ENCODE results near the gene ZSCAN32.

The ZSCAN32 gene

DNA sequence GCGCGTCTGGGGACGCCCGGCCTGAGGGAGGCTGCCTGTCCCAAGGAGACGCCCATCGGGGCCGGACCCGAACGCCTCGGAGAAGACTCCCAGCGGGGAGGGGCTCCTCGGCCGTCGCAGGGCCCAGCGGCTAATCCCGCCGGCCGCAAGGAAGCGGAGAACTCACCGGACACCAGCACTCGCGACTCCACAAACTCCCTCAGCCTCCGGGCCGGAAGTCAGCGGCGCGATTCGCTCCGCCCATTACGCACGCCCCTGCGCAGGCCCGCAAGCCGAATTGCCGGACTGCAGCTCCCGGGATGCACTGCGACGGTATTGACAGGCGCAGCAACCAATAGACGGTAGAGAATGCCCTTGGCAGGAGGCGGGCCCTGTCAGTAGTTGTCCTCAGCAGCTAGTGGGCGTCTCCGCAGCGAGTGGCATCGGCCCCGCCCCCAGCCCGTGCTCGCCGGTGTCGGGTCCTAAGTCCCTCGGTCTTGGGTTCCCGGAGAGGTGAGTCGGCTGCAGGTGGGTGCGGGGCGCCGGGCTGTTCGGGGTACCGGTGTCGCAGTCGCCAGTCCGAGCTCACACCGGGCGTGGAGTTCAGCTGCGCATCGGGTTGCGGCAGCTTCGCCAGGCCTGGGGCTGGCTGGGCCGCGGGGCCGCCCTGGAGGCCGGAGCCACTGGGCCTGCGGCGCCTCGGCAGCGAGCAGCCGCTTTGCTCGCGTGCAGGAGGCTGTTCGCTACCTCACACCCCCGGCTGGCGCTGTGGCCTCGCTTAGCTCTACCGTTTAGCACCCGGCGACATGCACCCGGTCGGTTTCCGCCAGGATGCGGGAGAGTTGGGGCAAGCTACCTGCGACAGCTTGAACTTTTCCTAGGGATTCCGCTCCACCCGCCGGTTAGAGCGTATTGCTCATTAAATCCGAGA lies at the start of gene ZSCAN32, which contains the start of gene ZNF174:
ZSCAN32 (minus strand) TSS at position 226 of the 910 bp plus-strand sequence. CDS start 3,447 bp downstream, outside the sequence.
ZNF174 (plus strand) TSS at position 437 of the 910 bp plus-strand sequence. CDS start 790 bp downstream, outside the sequence.
- Histone ChIP-seq H3K36me3 (ENCODE audit: control insufficient read depth in 2 of 2, insufficient read depth in 2 of 2, low read length in 2 of 2) (peaks cover 41 to 43% of the 10 kb centered on the region in 2 donors), H3K4me1 (ENCODE audit: control insufficient read depth, insufficient read depth, low read length) (peaks cover 19% of the 10 kb centered on the region), H3K4me3 (ENCODE audit: low read length in 2 of 2) (peak within 1 kb of the TSS; percentile 74 to 92), H3K9me3 (ENCODE audit: control insufficient read depth in 2 of 2, low read length in 2 of 2) (peaks cover 5 to 46% of the 10 kb centered on the region in 2 donors), H3K27me3 (ENCODE audit: control insufficient read depth in 1 of 2, insufficient read depth in 2 of 2, low read length in 2 of 2) (no peaks in the 10 kb centered on the region), H3K9ac (ENCODE audit: low read length in 2 of 2) (peak within 1 kb of the TSS; percentile 90 to 96), H3K27ac (ENCODE audit: low read length) (peak within 1 kb of the TSS; percentile 73)

DNA sequence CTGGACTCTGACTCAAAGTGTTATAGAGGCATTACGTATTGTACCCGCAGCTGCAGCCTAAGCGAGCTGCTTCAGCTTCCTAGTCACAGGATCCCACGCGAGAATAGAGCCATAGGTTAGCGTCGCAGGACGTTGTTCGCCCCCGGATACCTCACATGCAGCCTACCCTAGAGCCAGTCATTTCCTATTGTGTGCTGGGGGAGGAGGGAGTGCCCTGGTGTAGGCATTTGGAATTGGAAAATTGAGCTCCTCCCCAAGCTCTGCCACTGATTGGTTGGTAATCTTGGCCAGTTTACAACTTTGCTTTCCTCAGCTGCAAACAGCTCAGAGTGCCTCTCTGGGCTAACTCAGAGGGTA lies 43.2 kb upstream of the ZSCAN32 start:
- H3K4me3 ChIP-seq (ENCODE audit: low read length in 2 of 2), result peak overlapping the region; percentile 72 to 83
- H3K36me3 ChIP-seq (ENCODE audit: control insufficient read depth in 2 of 2, insufficient read depth in 2 of 2, low read length in 2 of 2), result peaks cover 3% of the 10 kb centered on the region in 2 donors
- H3K9ac ChIP-seq (ENCODE audit: low read length in 2 of 2), result peak overlapping the region; percentile 72 to 86
- H3K27ac ChIP-seq (ENCODE audit: low read length), result peak overlapping the region; percentile 55
- H3K27me3 ChIP-seq (ENCODE audit: control insufficient read depth in 1 of 2, insufficient read depth in 2 of 2, low read length in 2 of 2), result no peaks in the 10 kb centered on the region
- peaks cover 0 to 3% of the 10 kb centered on the region in 2 donors for H3K9me3 ChIP-seq (ENCODE audit: control insufficient read depth in 2 of 2, low read length in 2 of 2)
- peaks cover 8% of the 10 kb centered on the region for H3K4me1 ChIP-seq (ENCODE audit: control insufficient read depth, insufficient read depth, low read length)

DNA sequence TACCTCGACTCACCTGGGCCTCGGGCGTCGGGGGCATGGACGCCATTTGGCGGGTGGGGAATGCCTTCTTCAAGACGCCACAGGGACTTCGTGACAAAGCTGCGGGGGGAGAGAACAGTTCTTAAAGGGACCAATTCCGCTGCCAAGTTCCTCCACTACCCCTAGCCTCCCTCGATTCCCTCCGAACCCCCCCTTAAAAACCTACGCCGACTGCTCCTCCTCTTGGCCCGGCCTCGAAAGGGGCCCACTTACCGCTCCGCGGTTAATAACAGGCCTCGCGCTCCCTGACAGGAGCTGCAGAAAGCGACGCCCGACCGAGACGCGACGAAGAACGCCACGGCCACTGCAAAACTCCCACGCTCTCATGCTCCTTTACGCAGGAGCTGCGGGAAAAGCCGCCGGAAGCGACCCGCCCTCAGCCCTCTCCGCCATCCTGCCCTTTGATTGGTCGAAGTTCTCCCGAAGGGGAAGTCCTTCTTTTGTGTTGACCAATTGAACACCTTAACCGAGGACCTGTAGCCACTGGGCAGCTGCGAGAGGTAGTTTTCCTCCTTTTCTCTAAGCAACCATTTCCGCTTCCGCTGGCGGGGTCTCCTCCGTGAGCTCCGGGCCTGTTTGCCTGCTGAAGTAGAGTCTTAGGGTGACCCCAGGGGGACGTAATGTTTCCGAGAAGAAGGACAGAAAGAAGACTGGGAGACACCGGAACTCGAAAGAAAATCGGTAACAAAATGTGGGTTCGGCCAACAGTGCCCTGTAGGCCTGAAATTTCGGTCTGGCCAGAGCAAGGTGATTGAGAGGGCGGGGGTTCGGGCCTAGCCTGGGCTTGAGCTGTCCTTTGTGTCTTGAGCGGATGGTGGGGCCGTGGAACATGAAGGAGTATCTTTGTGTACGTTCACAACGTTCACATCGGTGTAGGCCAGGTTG lies 42.6 kb upstream of the ZSCAN32 start, which contains the start of the genes NAA60 and ZNF597:
NAA60 (plus strand) TSS at position 573 of the 924 bp plus-strand sequence. CDS start 32,548 bp downstream, outside the sequence.
ZNF597 (minus strand) TSS at position 397 of the 924 bp plus-strand sequence; CDS start at position 46, 351 bp downstream.
- Histone ChIP-seq H3K27ac (ENCODE audit: low read length) (peak within 1 kb of the TSS; percentile 55), H3K9me3 (ENCODE audit: control insufficient read depth in 2 of 2, low read length in 2 of 2) (peaks cover 0 to 3% of the 10 kb centered on the region in 2 donors), H3K36me3 (ENCODE audit: control insufficient read depth in 2 of 2, insufficient read depth in 2 of 2, low read length in 2 of 2) (peaks cover 3 to 7% of the 10 kb centered on the region in 2 donors), H3K9ac (ENCODE audit: low read length in 2 of 2) (peak within 1 kb of the TSS; percentile 72 to 86), H3K27me3 (ENCODE audit: control insufficient read depth in 1 of 2, insufficient read depth in 2 of 2, low read length in 2 of 2) (no peaks in the 10 kb centered on the region), H3K4me3 (ENCODE audit: low read length in 2 of 2) (peak within 1 kb of the TSS; percentile 72 to 83), H3K4me1 (ENCODE audit: control insufficient read depth, insufficient read depth, low read length) (peaks cover 8% of the 10 kb centered on the region)

DNA sequence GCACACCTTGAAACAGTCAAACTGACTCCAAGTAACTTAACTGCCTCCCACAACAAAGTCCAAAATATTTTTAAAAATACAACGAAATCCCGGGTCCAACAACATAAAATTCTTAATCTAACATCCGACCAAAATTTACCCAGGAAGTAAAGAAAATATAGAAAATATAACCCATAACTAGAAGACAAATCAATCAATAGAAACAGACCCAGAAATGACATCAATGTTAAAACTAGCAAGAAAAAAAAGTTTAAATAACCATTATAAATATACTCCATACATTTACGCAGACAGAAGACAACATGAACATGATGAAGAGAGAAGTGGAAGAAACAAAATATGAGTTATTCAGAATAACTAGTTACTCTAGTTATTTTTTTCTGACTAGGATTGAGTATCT lies 38.8 kb upstream of the ZSCAN32 start:
- Histone ChIP-seq H3K4me3 (ENCODE audit: low read length in 2 of 2) (no peak overlapping the region), H3K36me3 (ENCODE audit: control insufficient read depth in 2 of 2, insufficient read depth in 2 of 2, low read length in 2 of 2) (peaks cover 0 to 12% of the 10 kb centered on the region in 2 donors), H3K9me3 (ENCODE audit: control insufficient read depth in 2 of 2, low read length in 2 of 2) (peaks cover 0 to 3% of the 10 kb centered on the region in 2 donors), H3K9ac (ENCODE audit: low read length in 2 of 2) (no peak overlapping the region), H3K27ac (ENCODE audit: low read length) (no peak overlapping the region), H3K4me1 (ENCODE audit: control insufficient read depth, insufficient read depth, low read length) (peaks cover 8% of the 10 kb centered on the region), H3K27me3 (ENCODE audit: control insufficient read depth in 1 of 2, insufficient read depth in 2 of 2, low read length in 2 of 2) (no peaks in the 10 kb centered on the region)

DNA sequence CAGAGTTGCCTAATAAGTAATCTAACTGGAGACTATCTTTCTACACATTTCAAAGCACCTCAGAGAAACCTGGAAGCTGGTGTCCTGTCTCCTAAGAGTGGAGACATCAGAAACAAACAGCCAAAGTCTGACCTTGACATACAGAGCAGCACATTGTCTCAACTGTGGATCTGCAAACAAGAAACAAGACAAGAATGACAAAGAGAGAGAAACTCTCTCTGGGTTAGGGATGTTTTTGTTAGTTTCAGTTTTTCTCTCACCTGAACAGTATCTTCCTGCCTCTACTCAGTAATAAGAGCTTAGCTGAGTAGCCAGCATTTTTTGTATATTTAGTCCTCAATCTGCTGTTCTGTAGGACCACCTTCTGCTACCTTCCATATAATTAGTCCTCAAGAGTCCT lies 33.6 kb upstream of the ZSCAN32 start:
- no peaks in the 10 kb centered on the region for H3K27me3 ChIP-seq (ENCODE audit: control insufficient read depth in 1 of 2, insufficient read depth in 2 of 2, low read length in 2 of 2)
- H3K4me3 ChIP-seq (ENCODE audit: low read length in 2 of 2), result no peak overlapping the region
- H3K9me3 ChIP-seq (ENCODE audit: control insufficient read depth in 2 of 2, low read length in 2 of 2), result no peaks in the 10 kb centered on the region
- no peak overlapping the region for H3K27ac ChIP-seq (ENCODE audit: low read length)
- no peaks in the 10 kb centered on the region for H3K4me1 ChIP-seq (ENCODE audit: control insufficient read depth, insufficient read depth, low read length)
- H3K9ac ChIP-seq (ENCODE audit: low read length in 2 of 2), result no peak overlapping the region
- peaks cover 8 to 12% of the 10 kb centered on the region in 2 donors for H3K36me3 ChIP-seq (ENCODE audit: control insufficient read depth in 2 of 2, insufficient read depth in 2 of 2, low read length in 2 of 2)

DNA sequence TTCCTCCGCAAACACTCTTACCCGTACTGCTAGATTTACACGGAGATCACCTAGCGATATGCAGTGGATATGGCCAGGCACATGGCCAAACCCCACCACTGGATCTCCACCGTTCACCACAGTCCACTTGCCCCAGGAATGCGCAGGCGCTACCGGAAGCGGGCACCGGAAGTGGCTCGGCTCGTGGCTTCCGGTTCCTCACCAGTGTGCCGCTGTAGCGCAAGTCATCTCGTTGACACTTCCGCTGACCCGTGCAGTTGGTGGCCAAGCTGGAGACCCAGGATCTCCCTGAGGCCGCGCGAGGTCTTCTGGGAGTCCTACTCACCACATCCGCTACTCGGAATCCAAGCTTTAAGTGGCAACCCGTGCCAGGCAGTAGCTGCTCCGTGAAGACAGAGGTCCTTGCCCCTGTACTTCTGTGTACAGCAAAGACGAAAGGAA lies 31.0 kb upstream of the ZSCAN32 start:
- Histone ChIP-seq H3K36me3 (ENCODE audit: control insufficient read depth in 2 of 2, insufficient read depth in 2 of 2, low read length in 2 of 2) (peaks cover 7 to 8% of the 10 kb centered on the region in 2 donors), H3K27ac (ENCODE audit: low read length) (no peak overlapping the region), H3K4me1 (ENCODE audit: control insufficient read depth, insufficient read depth, low read length) (no peaks in the 10 kb centered on the region), H3K4me3 (ENCODE audit: low read length in 2 of 2) (peak overlapping the region; percentile 13 to 59), H3K27me3 (ENCODE audit: control insufficient read depth in 1 of 2, insufficient read depth in 2 of 2, low read length in 2 of 2) (no peaks in the 10 kb centered on the region), H3K9ac (ENCODE audit: low read length in 2 of 2) (no peak overlapping the region), H3K9me3 (ENCODE audit: control insufficient read depth in 2 of 2, low read length in 2 of 2) (no peaks in the 10 kb centered on the region)

DNA sequence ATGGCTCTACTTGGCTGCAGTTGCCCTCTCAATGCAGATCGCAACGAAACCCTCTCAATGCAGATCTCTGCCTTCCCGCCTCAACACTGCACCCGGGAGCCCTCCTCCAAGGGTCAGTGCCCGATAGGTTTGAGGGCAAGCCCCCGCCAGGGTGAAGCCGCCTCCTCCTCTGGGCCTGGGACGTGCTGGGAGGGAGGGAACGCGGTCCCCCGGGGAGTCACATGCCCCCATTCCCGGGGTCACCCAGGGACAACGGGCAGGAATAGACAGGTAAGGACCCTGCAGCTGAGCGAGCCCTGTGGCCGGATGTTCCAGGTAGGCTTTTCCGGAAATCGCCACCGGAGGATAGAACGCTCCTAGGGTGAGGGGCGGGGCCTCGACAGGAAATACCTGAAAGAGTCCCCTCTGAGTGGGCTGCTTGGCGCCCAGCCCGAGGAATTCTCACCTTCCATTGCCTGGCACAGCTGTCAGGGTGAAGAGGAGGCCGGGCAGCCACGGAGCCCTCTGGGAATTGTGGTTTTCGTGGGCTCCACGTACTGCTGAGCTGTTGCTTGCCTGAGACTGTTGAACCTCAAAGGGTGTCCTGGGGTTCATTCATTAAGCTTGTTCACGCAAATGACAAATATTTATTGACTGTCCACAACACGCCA lies 13.1 kb upstream of the ZSCAN32 start:
- peaks cover 31 to 70% of the 10 kb centered on the region in 2 donors for H3K9me3 ChIP-seq (ENCODE audit: control insufficient read depth in 2 of 2, low read length in 2 of 2)
- no peak overlapping the region for H3K4me3 ChIP-seq (ENCODE audit: low read length in 2 of 2)
- no peaks in the 10 kb centered on the region for H3K4me1 ChIP-seq (ENCODE audit: control insufficient read depth, insufficient read depth, low read length)
- H3K36me3 ChIP-seq (ENCODE audit: control insufficient read depth in 2 of 2, insufficient read depth in 2 of 2, low read length in 2 of 2), result peaks cover 2 to 6% of the 10 kb centered on the region in 2 donors
- no peaks in the 10 kb centered on the region for H3K27me3 ChIP-seq (ENCODE audit: control insufficient read depth in 1 of 2, insufficient read depth in 2 of 2, low read length in 2 of 2)
- no peak overlapping the region for H3K27ac ChIP-seq (ENCODE audit: low read length)
- H3K9ac ChIP-seq (ENCODE audit: low read length in 2 of 2), result no peak overlapping the region

DNA sequence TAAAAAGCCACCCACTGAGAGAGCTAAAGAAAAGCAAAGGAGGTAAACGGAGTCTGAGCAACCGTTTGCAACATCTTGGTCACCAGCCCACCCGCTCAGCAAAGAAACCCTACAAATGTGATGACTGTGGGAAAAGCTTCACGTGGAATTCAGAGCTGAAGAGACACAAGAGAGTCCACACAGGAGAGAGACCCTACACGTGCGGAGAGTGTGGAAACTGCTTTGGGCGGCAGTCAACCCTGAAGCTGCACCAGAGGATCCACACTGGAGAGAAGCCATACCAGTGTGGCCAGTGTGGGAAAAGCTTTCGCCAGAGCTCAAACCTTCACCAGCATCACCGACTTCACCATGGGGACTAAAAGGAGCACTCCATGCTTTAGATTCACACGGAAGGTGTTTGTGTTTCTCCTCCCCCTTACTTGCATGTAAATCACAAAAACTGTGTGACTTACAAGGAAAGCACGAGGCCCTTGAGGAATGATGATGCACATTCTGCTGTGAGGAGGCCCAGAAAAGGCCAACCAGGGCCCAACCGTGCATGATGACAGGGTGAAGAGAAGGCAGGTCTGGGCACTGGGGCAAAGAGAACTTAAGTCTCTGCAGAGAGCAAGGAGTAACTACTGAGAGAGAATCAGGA lies 7.9 kb upstream of the ZSCAN32 start:
- H3K36me3 ChIP-seq (ENCODE audit: control insufficient read depth in 2 of 2, insufficient read depth in 2 of 2, low read length in 2 of 2), result peaks cover 50 to 54% of the 10 kb centered on the region in 2 donors

DNA sequence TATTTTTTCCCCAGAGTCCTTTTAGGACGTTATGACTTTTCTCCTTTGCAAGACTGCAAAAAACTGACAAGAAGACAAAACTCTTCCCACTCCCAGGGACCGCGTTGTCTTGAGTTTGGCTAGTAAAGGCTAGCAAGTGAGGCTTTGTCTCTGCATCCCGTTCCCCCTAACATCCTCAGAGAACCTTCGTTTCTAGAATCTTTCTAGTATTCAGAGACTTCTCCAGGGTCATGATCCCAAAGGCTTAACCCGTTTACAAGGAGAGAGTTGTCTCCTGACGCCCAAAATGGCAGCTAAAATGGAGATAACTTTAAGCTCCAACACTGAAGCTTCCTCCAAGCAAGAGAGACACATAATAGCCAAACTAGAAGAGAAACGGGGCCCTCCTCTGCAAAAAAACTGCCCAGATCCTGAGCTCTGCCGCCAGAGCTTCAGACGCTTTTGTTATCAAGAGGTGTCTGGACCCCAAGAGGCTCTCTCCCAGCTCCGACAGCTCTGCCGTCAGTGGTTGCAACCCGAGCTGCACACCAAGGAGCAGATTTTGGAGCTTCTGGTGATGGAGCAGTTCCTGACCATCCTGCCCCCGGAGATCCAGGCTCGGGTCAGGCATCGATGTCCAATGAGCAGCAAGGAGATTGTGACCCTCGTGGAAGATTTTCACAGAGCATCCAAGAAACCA lies 1.1 kb upstream of the ZSCAN32 start:
- Histone ChIP-seq H3K27ac (ENCODE audit: low read length) (peak overlapping the region; percentile 73), H3K9me3 (ENCODE audit: control insufficient read depth in 2 of 2, low read length in 2 of 2) (peaks cover 9 to 39% of the 10 kb centered on the region in 2 donors), H3K4me1 (ENCODE audit: control insufficient read depth, insufficient read depth, low read length) (peaks cover 19% of the 10 kb centered on the region), H3K36me3 (ENCODE audit: control insufficient read depth in 2 of 2, insufficient read depth in 2 of 2, low read length in 2 of 2) (peaks cover 40 to 43% of the 10 kb centered on the region in 2 donors), H3K9ac (ENCODE audit: low read length in 2 of 2) (peak overlapping the region; percentile 90 to 96), H3K4me3 (ENCODE audit: low read length in 2 of 2) (peak overlapping the region; percentile 74 to 92), H3K27me3 (ENCODE audit: control insufficient read depth in 1 of 2, insufficient read depth in 2 of 2, low read length in 2 of 2) (no peaks in the 10 kb centered on the region)

More for the DNA sequence above, 7.9 kb upstream of the ZSCAN32 start:
- Histone ChIP-seq H3K27ac (ENCODE audit: low read length) (no peak overlapping the region), H3K9me3 (ENCODE audit: control insufficient read depth in 2 of 2, low read length in 2 of 2) (peaks cover 51 to 78% of the 10 kb centered on the region in 2 donors), H3K4me3 (ENCODE audit: low read length in 2 of 2) (peak overlapping the region; percentile 28 to 40), H3K4me1 (ENCODE audit: control insufficient read depth, insufficient read depth, low read length) (peaks cover 4% of the 10 kb centered on the region), H3K27me3 (ENCODE audit: control insufficient read depth in 1 of 2, insufficient read depth in 2 of 2, low read length in 2 of 2) (no peaks in the 10 kb centered on the region), H3K9ac (ENCODE audit: low read length in 2 of 2) (no peak overlapping the region)

Measured in stomach smooth muscle (tissue), 2 donors.